Smooth muscle cell (in vitro differentiated cells): ENCODE results near the gene TRPM3. TPM values are rescaled to one million over a fixed set of nuclear protein-coding genes. Genes with fewer than 3 reads are reported as not detected.
A peak's percentile ranks its signal among the peaks of the same experiment; 100 is the strongest.

Source experiments
- DNase-seq: peaks from one replicate; lab custom pipeline; 2025; ENCODE audit not compliant: unreplicated experiment; lab: John Stamatoyannopoulos, UW
- H2AFZ ChIP-seq: fragments of 200-600 bp; sonication (generic); 2 replicates; pipeline ENCODE4 v1.6.0; 2016; ENCODE audit warnings: antibody characterized with exemption, low read depth, mild to moderate bottlenecking
- H3F3A ChIP-seq: fragments of 200-600 bp; sonication (generic); 2 replicates; pipeline ENCODE4 v1.6.0; 2017; ENCODE audit warnings: antibody characterized with exemption, low read depth
- H3K27ac ChIP-seq: fragments of 200-600 bp; sonication (generic); 2 replicates; pipeline ENCODE4 v1.5.1; 2016; ENCODE audit warnings: low read depth, mild to moderate bottlenecking
- H3K27me3 ChIP-seq: fragments of 200-600 bp; sonication (generic); 2 replicates; pipeline ENCODE4 v1.6.1; 2016; ENCODE audit warnings: low read depth, mild to moderate bottlenecking
- H3K36me3 ChIP-seq: fragments of 200-600 bp; sonication (generic); 2 replicates; pipeline ENCODE4 v1.5.1; 2016; ENCODE audit warnings: low read depth
- H3K4me1 ChIP-seq: fragments of 200-600 bp; sonication (generic); 2 replicates; pipeline ENCODE4 v1.5.1; 2016; ENCODE audit warnings: low read depth
- H3K4me2 ChIP-seq: fragments of 200-600 bp; sonication (generic); 2 replicates; pipeline ENCODE4 v1.6.0; 2016; ENCODE audit warnings: mild to moderate bottlenecking
- H3K4me3 ChIP-seq: fragments of 200-600 bp; sonication (generic); 2 replicates; pipeline ENCODE4 v1.5.1; 2016; ENCODE audit warnings: mild to moderate bottlenecking
- H3K79me2 ChIP-seq: fragments of 200-600 bp; sonication (generic); 2 replicates; pipeline ENCODE4 v1.6.0; 2016; ENCODE audit warnings: low read depth, mild to moderate bottlenecking
- H3K9ac ChIP-seq: fragments of 200-600 bp; sonication (generic); 2 replicates; pipeline ENCODE4 v1.6.0; 2016; ENCODE audit warnings: low read depth
- H3K9me3 ChIP-seq: fragments of 200-600 bp; sonication (generic); replicated peaks from 2 replicates; pipeline ENCODE4 v1.5.1; 2016; ENCODE audit warnings: low read depth
- H4K20me1 ChIP-seq: fragments of 200-600 bp; sonication (generic); 2 replicates; pipeline ENCODE4 v1.6.0; 2016; ENCODE audit warnings: low read depth
- CTCF ChIP-seq: fragments of 200-600 bp; sonication (generic); IDR thresholded peaks from 2 replicates; pipeline ENCODE4 v1.5.1; 2017; ENCODE audit warnings: borderline replicate concordance, mild to moderate bottlenecking, antibody characterized with exemption; ENCODE audit not compliant: insufficient read depth, poor library complexity, severe bottlenecking
- WGBS: methylation state at CpG from one replicate; pipeline ENCODE4 v1.1.7; 2016; ENCODE audit warnings: low lambda C conversion rate; 5-methylcytosine and 5-hydroxymethylcytosine counted together
- polyA plus RNA-seq: library from polyadenylated mRNA; unstranded; fragments of >200 nt; fragmentation: Nextera tagmentation; extraction: Ambion mirVana; gene quantifications from 2 replicates; pipeline ENCODE4 v1.2.1, GENCODE V29; 2016
- total RNA-seq: library from RNA; depleted of rRNA; stranded (reverse); fragments of >200 nt; gene quantifications from 2 replicates; pipeline ENCODE4 v1.2.3, GENCODE V29; 2014

Gene TRPM3
- total and polyA plus RNA-seq, 2 experiments from 2014 or later, result not detected

- Histone ChIP-seq H3K9ac (no peak overlapping the region), H3K36me3 (no peaks in the 10 kb centered on the region), H3K9me3 (no peaks in the 10 kb centered on the region), H3K79me2 (no peaks in the 10 kb centered on the region), H3K4me2 (peak overlapping the region; percentile 5), H2AFZ (no peak overlapping the region), H3K27me3 (no peaks in the 10 kb centered on the region), H3K4me1 (peaks cover 16% of the 10 kb centered on the region), H4K20me1 (no peaks in the 10 kb centered on the region), H3K27ac (no peak overlapping the region), H3K4me3 (no peak overlapping the region), H3F3A (no peaks in the 10 kb centered on the region)
- no peak for DNase-seq
- 98% methylated on average over 2 of the region's 2 CpGs for WGBS
- TF ChIP-seq CTCF, result no peak
These were observed 134.4 kb downstream of the TRPM3 start for GRCh38 chr9:70986984-70987383.

- 48% methylated on average over 1 of the region's 1 CpG for WGBS
- no peaks in the 10 kb centered on the region for H3F3A ChIP-seq
- no peak overlapping the region for H3K9ac ChIP-seq
- no peaks in the 10 kb centered on the region for H3K79me2 ChIP-seq
- TF ChIP-seq CTCF, result no peak
- DNase-seq, result no peak
- peaks cover 6% of the 10 kb centered on the region for H3K4me1 ChIP-seq
- H3K36me3 ChIP-seq, result no peaks in the 10 kb centered on the region
- H2AFZ ChIP-seq, result no peak overlapping the region
- no peaks in the 10 kb centered on the region for H3K9me3 ChIP-seq
- no peaks in the 10 kb centered on the region for H4K20me1 ChIP-seq
- H3K4me3 ChIP-seq, result no peak overlapping the region
- H3K27ac ChIP-seq, result no peak overlapping the region
- H3K27me3 ChIP-seq, result no peaks in the 10 kb centered on the region
- H3K4me2 ChIP-seq, result no peak overlapping the region
These were observed 137.6 kb downstream of the TRPM3 start for GRCh38 chr9:70983723-70984295.

DNA sequence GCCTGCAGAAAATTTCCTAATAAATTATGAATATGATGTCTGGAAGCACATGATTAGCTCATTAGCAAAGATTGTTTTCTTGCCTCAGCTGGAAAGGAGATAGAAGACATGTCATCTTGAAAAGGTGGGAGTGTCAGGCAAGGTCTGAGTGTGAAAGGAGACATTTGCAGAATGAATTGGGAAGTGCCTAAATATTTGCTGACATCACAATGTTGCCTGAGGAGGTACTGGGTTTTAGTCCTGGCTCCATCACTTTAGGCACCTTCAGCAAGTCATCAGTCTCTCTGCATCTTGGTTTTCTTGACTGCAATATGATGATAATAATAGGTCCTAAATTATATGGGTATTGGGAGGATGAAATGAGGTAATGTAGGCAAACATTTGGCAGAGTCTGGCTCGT is 140.1 kb downstream of the TRPM3 start:
- Histone ChIP-seq H4K20me1 (no peaks in the 10 kb centered on the region), H2AFZ (no peak overlapping the region), H3K27me3 (no peaks in the 10 kb centered on the region), H3K79me2 (no peaks in the 10 kb centered on the region), H3K9ac (no peak overlapping the region), H3F3A (no peaks in the 10 kb centered on the region), H3K4me2 (no peak overlapping the region), H3K36me3 (no peaks in the 10 kb centered on the region), H3K27ac (no peak overlapping the region), H3K9me3 (no peaks in the 10 kb centered on the region), H3K4me3 (no peak overlapping the region), H3K4me1 (no peaks in the 10 kb centered on the region)
- WGBS, result 85% methylated on average over 1 of the region's 1 CpG
- DNase-seq, result no peak
- no peak for TF ChIP-seq CTCF

DNA sequence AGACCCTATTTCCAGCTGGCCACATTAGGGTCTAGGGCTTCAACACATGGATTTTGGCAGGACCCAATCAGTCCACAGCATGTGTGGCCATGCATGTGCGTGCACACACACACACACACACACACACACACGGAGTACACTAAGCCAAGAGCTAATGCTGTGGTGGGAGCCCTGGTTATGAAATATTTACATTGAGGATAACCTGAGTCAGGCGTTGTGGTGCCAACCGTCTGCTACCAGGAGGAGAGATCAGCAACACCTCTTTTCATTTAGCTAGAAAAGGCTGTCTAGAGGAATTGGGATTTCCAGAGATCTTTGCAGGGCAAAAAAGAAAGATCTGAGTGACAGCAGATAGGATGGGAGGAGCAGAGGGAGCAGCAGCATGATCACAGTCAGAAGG is 141.5 kb downstream of the TRPM3 start:
- Histone ChIP-seq H3K36me3 (no peaks in the 10 kb centered on the region), H3K27ac (no peak overlapping the region), H3K4me3 (no peak overlapping the region), H3K27me3 (no peaks in the 10 kb centered on the region), H3K4me1 (no peaks in the 10 kb centered on the region), H3F3A (no peaks in the 10 kb centered on the region), H3K9ac (no peak overlapping the region), H3K79me2 (no peaks in the 10 kb centered on the region), H3K4me2 (peak overlapping the region; percentile 67), H4K20me1 (no peaks in the 10 kb centered on the region), H3K9me3 (no peaks in the 10 kb centered on the region), H2AFZ (no peak overlapping the region)
- no peak for DNase-seq
- 42% methylated on average over 4 of the region's 4 CpGs for WGBS
- TF ChIP-seq CTCF, result no peak
